Left ventricle myocardium superior (tissue), 1 donor: ENCODE results near the gene HOXA13. TPM values are rescaled to one million over a fixed set of nuclear protein-coding genes. Genes with fewer than 3 reads are reported as not detected.

Source experiments
- ATAC-seq: fragments of 200-7000 bp; cut with Tn5 transposase; one replicate; pipeline ENCODE4 v1.9.1; 2020; ENCODE audit warnings: mild to moderate bottlenecking, moderate library complexity
- DNase-seq: peaks from one replicate; pipeline ENCODE4 v3.0.0-alpha.2; 2020
- intact Hi-C: fragments of 100-400 bp; cut with micrococcal nuclease; formaldehyde crosslinking; loops from one replicate; pipeline ENCODE4 v1.11.0; 2022
- total RNA-seq: library from RNA; stranded (reverse); fragmentation: NEBNext Ultra II Directional; extraction: Animal tissue kit (Norgen Biotek cat#: 25700); gene quantifications from one replicate; pipeline ENCODE4 v1.2.1, GENCODE V29; 2021
- donor health status: DM: no; HTN: yes; CAD: no; lungs with severe emphysema.

Gene HOXA13
- total RNA-seq, 1 donor from 2014 or later, result not detected

DNA sequence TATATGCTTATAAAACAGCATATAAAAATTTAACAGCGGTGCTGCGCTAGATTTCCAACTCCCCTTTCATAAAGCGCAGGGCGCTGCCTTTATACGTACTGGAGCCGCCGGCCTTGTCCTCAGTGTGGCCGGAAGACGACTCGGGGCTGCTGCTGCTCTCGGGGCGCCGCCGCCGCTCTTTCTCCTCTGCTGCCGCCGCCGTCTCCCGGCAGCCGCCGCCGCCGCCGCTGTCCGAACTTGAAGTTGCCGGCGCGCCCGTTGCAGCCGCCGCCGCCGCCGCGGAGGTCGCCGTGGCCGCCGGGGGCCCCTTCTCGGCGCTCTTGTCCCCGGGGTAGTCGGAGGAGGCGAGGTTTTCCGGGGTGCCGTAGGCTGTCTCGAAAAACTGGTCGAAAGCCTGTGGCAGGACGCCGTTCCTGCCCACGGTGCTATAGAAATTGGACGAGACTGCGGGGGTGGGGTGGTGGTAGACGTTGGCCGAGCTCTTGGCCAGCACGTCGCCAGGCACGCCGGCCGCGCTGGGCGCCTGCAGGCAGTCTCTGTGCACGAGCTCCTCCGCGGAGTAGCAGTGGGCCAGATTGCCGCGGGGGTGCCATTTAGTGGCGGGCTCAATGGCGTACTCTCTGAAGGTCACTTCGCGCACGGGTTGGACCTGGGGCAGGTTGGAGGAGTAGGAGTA is 15.4 kb downstream of the HOXA13 start:
- ATAC-seq (peak; percentile 17), DNase-seq (no peak)
- intact Hi-C loops, result no loop called here

DNA sequence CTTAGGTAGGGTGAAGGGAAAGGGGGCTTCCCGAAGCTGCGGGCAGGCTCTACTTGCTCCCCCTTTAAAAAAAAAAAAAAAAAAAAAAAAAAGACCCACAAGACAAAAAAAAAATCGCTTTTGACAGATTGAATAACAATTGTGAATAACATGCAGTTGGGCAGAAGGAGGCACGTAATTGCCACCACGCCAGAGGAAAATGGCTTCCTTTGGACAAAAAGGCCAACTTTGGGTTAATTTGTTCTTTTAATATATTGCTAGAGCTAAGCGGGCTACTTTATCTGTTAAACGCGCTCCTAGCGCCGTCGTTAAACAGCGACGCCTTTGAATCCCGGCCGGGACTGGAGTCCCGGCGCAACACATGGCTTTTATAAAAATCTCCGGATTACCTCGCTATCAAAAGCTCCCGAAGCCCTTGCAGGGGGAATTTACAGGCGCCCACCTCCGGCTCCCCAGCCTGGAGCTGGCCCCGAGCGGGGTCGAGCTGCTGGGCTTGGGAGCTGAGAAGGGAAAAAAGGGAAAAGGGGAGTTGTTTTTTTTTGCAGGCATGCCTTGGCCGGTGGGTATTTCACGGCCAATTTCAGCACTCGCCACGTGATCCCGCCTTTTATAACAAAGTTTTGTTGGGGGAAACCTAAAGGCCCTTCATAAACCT is 16.1 kb downstream of the HOXA13 start:
- DNase-seq (no peak), ATAC-seq (no peak)
- intact Hi-C loops, result no loop called here

DNA sequence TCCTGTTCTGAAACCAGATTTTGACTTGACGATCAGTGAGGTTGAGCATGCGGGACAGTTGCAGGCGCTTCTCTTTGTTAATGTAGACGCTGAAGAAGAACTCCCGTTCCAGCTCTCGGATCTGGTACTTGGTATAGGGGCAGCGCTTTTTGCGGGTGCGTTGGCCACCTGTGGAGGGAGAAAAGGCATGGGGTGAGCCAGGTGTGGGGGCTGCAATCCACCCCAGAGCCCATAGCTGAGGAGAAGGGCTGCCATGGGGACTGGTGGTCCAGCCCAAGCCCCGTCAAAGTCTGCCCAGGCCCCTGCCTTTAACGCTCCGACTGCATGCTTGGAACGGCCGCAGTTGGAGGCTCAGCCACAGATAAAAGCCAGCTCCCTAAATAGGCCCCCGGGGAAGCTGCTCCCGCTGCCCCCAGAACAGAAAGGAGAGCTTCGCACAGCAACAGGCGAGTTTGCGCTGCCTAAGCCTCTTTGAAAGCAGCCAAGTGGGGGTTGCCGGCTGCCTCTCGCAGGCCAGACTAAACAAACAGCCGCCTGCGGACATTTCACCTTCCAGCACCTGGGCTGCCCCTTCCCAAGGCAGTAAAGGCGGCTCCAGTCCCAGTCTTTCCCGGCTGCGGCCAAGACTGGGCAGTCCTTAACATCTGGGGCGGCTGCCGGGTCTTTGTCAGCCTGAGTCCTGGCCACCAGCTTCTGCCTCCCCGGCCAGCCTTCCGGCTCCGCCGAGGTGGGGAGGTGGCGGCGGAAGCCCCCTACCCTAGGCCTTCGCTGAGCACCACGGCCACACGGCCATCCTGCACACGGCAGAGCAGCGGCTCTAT is 16.8 kb downstream of the HOXA13 start:
- intact Hi-C loops, result no loop called here
- ATAC-seq, result no peak

DNA sequence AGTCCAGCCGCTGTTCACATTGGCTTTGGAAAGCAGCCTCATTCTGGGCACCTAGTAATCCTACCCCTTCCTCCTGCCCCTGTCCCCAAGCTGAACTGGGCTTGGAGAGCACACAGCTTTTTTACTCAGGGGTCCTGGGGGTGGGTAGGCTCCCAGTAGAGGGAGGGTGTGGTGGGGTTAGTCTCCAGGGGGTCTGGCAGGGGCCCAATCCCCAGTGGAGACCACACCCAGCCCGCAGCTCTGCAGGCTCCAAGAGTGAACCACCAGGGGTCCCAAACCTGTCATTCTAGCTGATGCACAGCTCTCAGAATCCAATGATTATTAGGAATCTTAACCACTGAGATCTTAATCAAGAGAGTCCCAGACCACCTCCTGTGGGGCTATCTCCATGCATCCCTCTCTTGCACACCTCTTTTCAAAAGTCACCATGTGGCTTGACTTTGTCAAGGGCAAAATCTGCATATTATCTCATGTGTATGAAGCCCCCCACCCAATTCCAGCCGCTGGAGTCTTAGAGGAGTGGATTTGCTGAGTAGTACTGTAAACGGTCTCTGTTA is 17.5 kb downstream of the HOXA13 start:
- intact Hi-C loops, result no loop called here
- DNase-seq (no peak), ATAC-seq (no peak)

More for the DNA sequence above, 16.8 kb downstream of the HOXA13 start:
- no peak for DNase-seq

DNA sequence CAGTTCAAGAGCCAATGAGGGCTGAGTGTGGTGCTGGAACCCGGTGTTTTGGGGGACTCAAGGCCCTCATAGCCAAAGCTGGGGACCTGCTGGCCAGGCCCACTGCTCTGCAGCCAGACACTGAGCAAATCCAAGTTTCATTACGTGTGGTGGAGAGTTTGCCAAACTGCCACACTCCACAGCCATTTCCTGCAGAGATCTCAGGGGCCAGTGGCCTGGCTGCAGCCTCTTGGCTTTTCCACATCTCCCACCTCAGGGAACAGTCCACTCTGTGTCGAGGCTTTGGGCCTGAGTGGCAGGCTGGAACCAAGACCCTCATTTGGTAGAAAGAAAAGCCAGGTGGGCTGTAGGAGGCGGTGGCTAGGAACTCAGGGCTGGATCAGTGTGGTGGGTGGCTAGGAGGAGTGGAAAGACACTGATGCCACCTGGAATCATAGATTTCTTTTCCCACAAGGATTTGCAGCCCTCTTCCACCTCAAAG is 18.1 kb downstream of the HOXA13 start:
- no peak for DNase-seq
- ATAC-seq, result no peak
- intact Hi-C loops, result no loop called here

DNA sequence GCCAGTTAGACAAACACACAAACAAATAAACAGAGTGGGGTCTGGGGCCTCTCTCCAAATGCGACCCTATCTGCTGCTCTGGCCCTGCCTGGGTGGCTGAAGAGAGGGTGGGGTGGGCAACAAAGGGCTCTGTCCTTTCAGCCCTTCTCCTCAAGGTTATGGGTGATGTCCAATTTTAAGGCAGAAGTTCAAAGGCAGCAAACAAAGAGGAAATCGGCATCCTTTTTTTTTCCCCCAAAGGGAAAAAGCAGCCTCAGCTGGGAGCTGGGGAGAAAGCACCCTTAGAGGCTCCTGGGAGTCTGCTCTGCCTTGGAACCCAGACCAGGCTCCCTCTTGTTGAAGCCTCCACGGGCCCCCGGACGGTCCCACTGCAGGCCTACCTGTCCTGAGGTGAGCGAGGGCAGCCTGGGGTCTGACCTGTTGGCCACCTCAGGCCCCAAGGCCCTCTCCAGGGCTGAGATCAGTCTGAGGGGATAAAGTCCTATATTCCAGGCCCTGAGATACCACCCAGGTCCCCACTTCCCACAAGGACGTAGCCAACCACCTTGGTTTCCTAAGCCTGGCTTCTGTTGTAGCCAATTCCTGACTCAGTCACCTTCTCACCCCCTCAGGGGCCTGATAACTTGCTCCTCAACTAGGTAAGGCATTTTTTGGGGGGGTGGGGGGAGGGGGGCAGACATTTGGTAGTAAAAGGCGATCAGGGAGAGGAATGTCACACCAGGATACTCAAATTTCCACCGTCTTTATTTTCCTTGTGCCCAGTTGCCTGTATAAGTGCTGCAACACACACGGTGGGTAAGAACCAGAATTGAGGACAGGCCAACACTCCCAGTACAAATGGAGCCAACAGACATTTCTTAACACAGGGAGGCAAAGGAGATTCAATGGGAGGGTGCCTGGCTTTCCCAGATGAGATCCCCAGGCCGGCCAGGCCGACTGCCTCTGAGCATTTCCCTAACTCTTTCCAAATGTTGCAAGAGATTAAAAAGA is 19.2 kb downstream of the HOXA13 start:
- intact Hi-C loops, result no loop called here
- DNase-seq, result no peak

DNA sequence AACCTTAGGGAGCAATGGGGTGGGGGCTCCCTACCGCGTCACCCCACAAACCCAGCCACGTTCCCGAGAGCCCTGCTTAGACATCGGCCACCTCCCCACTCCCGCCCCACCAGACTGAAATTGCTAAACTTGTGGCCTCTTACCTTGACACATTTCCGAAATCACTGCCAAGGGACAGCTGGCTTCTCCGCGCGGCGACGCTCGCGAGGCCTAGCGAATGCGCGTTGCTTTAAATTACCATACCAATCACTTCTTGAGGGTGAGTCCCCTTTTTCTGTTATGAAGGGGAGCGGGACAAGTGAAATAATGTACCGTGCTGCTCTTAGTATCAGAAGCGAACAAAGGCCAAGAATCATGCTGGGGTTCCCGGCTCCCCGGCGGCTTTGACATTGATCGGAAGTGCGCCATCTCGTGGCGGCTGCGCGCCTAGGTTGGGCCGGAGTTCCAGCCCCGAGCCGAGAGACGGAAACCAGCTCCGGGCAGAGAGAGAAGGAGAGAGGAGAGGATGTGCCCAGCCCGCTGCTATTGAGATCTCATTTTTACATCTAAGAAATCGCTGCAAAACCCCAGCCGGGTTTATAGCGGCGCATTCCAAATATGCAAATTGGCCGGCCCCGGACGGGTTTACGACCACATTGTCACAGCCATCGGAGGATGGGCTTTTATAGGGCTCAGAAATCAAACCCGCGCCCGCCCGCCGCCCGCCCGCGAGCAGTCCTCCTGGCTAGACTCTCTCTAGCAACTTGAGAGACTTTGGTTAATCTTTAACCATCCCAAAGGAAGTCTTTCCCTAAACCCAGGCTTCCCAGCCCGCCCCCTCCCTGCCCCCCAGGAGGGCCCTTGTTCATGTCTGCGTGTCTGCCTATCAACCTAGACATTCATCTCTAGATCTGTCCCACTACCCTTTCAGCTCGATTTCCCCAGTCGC is 20.1 kb downstream of the HOXA13 start:
- peak; percentile 69 for DNase-seq
- intact Hi-C loops, result no loop called here
- ATAC-seq, result peak; percentile 48

More for the DNA sequence above, 19.2 kb downstream of the HOXA13 start:
- no peak for ATAC-seq

DNA sequence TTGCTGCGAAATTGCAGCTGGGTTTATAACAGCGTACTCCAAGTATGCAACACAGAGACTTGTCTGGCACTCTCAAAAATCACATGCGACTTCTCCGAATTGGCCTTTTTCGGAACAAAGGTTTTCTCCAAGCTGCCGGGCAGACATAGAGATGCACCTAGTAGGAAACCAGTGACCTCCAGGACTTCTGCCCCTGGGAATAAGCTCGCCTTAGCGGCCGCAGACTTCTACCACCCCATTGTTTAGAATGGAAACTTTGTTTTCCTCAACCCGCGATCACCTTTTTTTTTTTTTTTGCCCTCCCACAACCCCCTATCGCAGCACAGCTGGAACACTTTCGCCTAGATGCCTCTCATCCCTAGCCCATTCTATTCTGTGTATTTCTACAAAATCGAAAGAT is 20.9 kb downstream of the HOXA13 start:
- ATAC-seq (no peak), DNase-seq (no peak)
- intact Hi-C loops, result no loop called here

DNA sequence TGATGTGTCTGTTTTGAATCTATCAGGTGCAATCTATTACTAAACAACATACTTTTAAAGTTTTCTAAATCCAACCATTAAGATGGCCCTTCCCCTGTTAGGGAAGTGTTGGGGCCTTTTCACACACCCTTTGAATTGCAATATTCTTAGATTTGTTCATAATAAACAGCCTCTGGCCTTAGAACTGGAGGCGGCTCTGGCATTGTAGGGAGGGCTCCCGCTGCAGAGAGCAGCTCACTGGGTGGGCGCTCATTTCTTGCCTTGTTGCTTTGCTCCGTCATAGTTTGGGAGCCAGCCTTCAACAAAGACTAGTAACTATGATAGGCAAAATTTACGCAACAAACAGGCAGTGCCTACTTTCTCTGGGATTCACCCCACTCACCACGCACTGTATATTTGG is 21.5 kb downstream of the HOXA13 start:
- ATAC-seq (no peak), DNase-seq (no peak)
- intact Hi-C loops, result no loop called here

DNA sequence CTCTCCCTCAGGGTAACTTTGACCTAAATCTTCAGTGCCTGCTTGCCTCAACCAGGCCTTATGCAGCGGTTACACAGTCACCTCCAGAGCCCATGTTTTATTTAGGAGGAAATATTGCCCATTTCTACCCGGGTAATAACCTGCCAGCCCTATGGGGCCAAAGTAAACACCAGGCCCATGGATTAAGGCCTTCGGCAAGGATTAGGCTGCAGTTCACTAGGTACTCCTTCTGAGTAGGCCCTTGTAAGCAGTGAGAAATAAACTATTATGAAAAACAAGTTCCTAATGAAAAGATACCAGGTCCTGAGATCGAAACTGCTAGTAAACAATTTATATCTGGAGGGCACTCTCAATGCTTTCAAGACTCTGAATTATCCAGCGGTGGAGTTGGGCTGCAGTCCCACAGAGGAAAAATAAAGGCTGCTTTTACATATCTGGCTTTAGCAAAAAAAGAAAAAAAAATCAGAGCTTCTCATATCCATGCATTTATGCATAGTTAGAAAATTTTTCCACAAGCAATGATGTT is 22.0 kb downstream of the HOXA13 start:
- intact Hi-C loops, result no loop called here
- ATAC-seq, result no peak

DNA sequence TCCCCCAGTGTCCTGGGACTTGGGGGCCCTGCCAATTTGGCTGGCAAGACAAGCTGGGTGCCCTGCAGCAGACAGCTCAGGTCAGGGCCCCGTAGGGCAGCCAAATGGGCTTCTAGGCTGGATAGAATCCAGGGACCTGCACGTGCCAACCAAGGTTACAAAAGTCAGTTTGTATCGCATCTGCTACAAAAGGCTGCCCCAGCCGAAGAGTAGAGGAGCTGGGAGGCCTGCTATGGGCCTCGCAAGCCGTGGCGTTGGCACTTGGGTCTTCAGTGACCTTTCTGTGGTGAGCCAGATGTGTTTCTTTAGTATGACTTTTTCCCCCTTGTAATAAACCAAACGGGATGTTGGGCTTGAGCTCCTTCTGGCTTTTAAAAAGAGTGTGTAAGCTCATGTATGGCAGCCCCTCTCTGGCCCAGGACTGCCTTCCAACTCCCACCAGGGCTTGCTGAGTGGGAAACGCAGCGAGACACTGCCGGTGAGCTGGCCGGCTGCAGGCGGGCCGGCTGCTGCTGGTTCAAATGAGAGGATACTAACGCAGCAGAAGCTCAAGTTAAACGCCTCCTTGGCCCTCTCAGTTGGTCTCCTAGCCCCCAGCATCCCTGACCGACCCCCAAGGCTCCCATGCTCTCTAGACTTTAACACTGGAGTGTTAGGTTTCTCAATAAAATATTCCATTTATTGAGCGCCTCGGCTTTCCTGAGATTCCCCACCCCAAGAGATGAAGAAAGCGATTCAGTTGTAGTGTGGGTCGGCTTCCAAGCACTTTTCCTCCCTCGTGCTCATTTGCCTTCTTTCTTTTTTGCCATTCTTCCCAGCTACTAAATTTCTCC is 22.7 kb downstream of the HOXA13 start:
- no peak for DNase-seq
- intact Hi-C loops, result no loop called here
- no peak for ATAC-seq

More for the DNA sequence above, 22.0 kb downstream of the HOXA13 start:
- no peak for DNase-seq

DNA sequence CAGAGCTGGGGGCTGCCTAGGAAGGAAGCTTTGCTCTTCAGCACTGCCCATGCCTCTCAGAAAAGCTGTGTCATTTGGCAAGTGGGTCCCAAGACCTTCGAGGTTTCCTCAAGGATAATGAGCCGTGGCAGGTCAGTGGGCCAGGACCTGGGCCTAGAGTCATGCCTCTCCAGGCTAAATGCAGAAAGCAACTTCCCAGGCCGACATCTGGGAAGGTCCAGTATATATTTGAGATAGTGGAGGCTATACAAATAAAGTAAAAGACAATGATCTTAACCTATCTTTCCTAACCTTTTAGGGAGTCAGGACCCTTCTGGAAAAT is 23.4 kb downstream of the HOXA13 start:
- no peak for ATAC-seq
- intact Hi-C loops, result no loop called here
- DNase-seq, result no peak

DNA sequence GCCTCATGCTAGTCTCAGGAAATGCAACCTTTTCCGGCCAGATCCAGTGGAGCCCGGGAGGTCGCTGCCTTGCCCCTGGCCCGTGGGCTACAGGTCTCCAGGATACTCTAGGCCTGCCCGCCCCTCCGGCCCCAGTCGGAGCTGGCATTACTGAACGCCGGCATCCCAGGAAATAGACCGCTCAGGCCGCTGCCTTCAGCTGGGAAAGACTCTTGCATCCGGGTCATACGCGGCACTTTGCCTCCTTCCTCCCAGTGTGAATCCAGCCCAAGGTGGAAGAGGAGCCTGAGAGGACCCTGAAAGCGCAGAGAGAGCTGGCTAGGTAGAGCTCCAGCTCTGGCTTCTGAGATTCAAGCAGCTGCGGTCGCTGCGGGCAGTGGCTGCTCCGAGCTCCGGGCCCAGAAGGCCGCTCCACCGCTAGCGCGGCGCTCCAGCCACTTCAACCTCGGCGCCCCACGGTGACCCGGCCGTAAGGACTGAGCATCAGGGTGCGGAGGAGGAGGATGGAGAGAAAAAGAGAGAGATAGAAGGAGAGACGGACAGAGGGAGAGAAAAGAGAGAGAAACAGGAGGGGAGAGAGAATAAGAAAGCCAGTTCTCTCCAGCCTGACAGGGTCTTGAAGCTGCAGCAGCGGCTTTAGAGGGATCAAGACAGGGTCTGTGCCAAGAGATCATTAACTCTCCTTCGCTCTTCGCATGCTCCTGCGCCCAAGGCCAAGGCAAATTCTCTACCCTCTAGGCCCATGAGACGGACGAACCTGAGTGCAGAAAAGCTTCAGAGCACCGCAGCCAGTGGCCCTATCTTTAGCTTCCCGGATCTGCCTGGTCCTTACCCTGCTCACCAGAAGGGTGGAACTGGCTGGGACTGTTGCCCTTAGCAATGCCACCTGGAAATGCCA is 24.0 kb downstream of the HOXA13 start:
- ATAC-seq (no peak), DNase-seq (no peak)
- intact Hi-C loops, result no loop called here

DNA sequence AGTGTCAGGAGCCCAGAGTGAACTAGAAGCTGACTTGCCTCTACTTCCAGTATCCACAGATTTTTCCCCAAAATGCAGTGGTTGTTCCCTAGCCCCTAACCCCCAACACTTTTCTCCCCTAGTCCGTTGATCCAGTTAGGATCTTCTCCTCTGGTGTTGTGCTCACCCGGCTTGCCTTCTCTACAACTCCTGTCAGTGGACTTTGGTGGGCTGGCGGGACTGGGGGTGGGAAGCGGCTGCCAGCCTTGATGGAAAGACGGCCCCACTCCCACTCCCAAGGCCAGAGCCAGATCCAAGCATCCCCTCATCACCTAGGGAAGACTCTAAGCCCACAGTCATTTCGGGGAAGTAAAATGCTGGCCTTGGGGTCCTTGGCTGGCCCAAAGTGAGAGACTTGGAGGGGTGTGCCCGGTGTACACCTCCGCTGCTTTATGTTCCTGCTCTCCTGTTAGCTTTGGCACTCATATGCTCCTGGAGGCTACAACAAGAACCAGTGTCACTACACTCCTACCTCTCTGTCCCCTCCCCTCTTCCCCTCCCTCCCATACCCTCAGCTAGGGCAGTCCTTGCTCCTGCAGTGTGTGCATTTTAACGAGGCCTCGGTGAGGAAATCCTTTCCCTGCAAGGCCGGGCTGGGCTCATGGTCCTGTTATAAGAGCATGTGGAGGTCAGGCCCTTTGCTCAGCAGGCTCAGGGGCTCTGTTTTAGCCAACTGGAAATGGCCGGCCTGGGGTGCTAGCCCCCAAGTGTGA is 24.8 kb downstream of the HOXA13 start:
- ATAC-seq (no peak), DNase-seq (no peak)
- intact Hi-C loops, result no loop called here
